Fibroblast of peridontal ligament (primary cell): Measurements from ENCODE around the gene RTL3.
"Not testable (repeated sequence)": the region's sequence is repeated elsewhere in the genome, so short reads cannot be mapped to it uniquely, and the experiment has no call there.

Experiments
- DNase-seq: peaks from one replicate; pipeline ENCODE4 v3.0.0-alpha.2; 2010; ENCODE audit errors: extremely low read depth

Gene RTL3, protein sequence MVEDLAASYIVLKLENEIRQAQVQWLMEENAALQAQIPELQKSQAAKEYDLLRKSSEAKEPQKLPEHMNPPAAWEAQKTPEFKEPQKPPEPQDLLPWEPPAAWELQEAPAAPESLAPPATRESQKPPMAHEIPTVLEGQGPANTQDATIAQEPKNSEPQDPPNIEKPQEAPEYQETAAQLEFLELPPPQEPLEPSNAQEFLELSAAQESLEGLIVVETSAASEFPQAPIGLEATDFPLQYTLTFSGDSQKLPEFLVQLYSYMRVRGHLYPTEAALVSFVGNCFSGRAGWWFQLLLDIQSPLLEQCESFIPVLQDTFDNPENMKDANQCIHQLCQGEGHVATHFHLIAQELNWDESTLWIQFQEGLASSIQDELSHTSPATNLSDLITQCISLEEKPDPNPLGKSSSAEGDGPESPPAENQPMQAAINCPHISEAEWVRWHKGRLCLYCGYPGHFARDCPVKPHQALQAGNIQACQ

DNA sequence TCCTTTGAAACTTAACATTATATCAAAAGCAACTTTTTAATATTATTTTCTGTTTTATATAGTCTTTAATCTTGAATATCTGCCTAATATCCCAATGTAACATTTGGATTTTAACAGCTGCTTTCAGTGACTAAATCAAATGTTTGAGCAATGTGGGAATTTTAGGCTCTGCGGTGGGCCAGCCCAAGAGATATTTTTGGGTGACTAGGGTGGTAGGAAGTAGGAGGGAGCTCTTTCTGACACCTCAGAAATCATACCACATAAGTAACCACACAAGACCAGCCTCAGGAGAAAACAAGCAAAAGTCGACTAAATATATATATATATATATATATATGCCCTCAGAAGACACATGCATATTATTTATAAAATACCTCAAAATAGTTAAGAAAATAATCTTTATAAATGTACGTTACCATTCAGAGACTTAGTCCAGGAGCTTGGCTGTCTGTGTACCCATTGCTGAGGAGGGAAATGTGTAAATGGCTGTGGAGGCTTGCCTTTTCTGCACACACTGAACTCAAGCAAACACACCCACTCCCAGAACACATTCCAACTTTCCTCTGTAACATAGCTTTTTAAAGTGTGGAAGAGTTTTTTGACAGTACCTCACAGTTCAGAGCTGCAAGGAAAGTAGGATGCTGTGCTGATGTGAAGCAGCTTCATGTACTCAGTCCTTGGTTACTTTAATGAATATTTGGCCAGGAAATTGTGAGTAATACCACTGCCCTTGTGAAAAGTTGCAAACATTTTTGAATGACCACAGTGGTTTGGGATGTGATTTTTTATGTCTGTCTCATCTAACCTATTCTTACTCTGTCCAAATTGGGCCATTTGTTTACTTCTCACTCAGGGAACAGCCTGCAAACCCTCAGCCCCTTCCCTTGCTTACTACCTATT is at the start of gene RTL3:
RTL3 (minus strand) TSS at position 484 of the 900 bp plus-strand sequence. CDS start 908 bp downstream, outside the sequence.
- peak; percentile 78 for DNase-seq

DNA sequence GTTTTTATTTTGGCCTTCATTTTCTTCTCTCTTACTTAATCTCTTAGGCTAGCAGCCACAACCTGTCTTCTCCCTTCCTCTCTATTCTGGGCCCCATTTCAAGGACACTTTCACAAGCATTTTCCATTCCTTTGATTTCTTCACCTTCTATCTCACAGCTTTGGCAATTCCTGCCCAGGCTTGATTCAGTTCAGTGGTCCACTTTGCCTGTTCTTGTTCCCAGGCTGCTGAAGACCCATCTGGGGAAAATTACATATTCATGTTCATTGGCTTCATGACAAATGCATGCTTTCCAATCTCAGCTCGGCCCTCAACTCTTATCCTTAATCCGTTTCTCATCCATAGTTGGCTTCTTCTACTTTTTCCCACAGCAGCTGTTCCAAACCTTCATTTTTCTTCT is 49.7 kb upstream of the RTL3 start:
- DNase-seq: no peak

DNA sequence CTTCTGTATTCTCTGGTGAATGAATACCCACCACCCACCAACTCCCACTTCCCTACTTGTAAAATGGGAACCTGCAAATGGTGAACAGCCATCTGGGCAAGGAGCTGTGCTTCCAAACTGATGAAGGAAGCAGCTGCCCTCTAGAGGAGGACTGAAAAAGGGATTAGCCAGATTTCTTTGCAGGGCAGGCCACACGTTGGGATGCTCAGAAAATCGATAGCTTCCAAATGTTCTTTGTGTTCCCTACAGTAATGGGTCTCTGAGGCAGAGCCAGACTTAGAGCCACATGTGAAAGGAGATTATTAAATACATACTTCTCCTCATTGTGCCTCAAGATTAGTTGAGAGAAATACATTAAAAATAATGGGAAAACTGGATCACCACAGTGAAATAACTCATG is 49.1 kb upstream of the RTL3 start:
- DNase-seq: peak; percentile 44

DNA sequence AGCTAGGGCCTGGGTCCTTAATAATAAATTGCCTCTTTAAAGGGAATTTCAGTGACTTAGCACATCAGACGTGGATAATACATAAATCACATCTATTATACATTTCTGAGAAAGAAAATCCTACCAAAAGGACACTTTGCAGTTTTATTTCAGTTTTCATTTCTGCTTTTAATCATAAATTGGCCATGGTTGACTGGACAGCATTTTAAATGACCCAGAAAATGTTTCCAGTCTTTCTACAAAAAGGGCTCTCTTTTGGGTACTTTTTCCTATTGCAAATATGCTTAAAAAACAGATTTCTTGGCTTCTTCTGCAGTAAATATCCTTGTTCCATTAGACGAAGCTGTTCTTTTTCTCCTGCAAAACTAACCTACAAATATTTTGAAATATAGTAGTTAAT is 46.9 kb upstream of the RTL3 start:
- DNase-seq: no peak

DNA sequence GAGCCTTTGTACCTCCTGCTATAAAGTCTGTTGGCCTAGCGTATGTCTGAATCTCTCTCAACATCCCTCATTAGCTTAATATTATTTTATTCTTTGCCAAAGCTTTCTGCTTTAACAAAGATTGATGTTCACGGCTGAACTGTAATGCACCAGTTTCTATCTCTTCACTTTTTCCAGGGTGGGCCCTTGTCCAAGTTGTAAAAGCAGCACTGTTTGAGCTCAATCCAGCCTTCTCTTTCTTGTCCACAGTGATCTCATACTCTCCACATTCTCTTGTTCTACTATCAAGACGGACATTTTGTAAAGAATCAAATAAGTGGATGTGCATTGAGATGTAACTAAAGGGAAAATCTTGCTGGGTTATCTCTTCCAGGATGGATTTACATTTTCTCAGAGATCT is 34.4 kb upstream of the RTL3 start:
- DNase-seq: no peak

DNA sequence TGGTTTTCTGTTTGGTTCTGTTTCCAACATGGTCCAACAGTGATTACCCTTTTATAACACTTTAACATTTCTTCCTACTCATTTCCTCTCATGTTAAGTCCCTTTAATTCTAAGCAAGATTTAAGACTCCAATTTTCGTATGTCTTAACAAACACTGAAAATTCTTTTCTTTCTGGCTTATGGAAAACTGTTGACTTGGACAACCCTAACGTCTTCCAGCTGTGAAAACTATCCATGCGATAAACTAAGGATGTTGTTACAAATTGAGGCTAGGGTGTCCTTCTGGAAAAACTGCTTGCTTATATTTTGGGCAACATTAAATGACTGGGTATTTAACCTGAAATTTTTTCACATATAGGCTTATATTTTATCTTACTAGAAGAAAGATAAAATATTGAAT is 33.9 kb upstream of the RTL3 start:
- DNase-seq: no peak

DNA sequence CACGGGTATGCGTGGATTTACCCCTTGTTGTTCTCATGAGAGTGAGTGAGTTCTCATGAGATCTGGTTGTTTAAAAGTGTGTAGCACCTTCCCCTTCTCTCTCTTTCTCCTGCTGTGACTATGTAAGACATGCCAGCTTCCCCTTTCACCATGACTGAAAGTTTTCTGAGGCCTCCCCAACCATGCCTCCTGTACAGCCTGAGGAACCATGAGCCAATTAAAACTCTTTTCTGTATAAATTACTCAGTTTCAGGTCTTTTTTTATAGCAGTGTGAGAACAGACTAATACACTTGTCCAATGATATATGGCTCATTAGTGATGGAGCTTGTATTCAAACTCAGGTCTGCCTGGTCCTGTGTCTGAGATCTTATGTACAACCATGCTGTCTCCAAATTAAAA is 28.5 kb upstream of the RTL3 start:
- no peak for DNase-seq

DNA sequence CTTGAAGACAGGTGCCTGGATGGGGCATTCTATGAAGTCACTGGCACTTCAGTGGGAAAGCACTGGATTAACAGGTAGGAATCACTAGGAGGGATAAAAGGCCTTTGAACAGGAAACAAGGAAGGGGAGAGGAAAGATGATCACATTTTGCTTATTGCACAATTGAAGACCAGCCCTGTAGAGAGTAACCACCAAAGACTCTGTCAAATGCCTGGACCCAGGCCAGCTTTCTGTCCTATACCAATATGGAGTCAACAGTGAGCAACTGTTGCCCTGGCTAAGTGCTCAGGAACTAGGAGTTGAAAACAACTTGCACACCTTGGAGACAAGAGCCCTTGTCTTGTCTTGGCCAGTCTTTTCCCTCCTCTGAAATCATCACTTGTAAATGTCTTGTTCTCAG is 14.1 kb upstream of the RTL3 start:
- no peak for DNase-seq

DNA sequence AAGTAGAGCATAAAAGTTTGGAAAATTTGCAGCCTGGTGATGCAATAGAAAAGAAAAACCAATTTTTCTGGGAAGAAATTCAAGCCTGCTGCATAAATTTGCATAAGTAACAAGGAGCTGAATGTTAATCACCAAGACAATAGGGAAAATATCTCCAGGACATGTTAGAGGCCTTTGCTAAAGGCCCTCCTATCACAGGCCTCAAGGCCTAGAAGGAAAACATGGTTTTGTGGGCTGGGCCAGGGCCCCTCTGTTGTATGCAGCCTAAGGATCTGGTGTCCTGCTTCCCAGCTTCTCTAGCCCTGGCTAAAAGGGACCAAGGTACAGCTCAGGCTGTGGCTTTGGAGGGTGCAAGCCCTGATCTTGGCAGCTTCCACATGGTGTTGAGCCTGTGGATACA is 6.2 kb upstream of the RTL3 start:
- DNase-seq: no peak

DNA sequence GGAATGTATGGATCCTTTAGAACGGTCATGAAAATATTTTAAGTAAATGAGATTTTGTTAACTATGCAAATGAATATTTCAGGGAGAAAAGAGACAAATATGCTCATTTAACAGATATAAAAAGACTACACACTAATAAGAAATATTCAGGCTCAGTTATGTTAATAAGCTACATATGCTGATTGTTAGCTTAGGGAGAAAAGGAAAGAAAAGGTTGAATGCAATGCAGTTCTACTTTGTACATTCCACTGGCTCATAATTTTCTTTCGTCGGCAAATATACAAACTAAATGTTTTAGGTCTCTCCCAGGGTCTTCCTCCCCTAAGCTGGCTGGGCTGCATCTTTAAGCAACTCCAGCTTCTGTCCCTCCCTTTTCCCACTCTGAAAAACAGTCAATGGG is 2.7 kb upstream of the RTL3 start:
- DNase-seq: no peak

DNA sequence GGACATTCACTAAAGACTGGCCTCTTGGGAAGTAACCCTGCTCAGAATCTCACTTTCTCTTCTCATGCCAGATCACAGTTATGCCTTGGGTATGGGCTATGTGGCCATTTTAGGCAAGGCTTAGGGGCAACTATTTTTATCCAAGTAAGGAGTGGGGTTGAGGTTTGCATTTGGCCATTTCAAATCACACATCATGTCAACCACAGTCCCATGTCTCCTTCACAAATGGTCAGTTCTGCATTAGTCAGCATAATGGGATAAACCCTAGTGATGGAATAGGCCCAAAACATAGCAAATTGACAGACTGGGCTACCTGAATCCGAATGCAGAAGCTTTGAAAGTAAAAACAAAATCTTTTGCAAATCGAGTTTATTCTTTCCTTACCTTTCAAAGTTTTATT is 827 bp upstream of the RTL3 start:
- DNase-seq: no peak

DNA sequence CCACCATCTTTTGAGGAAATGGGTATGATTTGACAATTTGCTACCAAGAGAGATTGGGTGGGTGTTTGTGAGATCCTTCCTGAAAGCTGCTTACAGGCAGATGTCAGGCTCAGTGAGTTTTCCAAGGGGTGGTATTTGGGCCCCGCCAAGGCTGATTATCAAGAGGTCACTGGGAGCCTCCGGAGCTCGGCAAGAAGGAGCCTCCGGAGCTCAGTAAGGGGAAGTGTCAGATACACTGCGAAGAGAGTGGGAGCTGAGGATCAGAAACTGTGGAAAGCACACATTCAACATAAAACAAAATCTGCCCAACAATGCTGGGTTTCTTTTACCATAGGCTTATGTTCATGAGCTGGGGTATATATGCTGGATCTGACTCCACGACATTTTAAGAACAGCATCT is 714 bp downstream of the RTL3 start:
- no peak for DNase-seq

DNA sequence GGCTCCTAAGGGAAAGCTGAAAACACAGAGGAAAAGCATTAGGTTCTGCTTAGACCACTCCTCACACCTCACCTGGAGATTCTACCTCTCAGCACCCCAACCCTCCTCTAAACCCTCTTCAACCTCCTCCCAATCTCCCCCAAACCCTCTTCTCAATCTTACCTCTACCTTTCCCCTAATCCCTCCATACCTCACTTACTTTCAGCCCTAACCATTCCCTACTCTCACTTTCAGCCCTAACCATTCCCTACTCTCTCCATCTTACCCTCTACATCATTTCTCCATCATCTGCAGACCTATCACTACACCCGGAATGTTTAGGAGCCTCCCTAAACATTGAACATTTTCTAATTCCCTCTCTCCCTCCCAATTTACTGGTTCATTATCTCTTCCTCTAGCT is 3.5 kb downstream of the RTL3 start:
- no peak for DNase-seq

DNA sequence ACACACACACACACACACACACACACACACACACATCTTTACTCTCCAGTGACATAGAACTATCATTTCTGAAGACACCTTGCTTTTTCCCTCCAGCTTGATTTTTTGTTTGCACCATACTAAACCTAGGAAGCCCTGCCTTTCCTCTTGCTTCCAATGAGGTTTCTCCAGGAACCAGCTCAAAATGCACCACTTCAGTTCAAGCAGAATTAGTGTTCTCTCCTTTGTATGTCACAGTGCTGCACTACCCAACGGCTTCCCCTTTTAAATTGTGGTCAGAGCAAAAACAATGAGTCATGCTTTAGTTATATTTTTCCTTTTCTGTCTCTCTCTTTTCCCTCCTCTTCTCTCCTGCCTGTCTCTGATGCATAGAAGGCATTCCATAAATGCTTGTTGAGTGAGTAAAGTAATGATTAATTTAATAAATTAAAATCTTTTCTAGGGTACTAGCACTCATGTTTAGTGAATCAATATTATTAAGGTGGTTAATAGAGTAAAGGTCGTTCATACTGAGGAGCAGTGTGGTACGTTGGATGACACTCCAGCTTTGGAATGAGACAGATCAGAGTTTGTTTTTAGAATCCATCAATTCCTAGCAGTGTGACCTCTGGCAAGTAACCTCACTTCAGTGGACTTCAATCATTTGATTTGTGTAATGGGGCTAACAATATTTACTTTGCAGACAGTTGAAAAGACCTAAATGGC is 5.9 kb downstream of the RTL3 start:
- peak; percentile 70 for DNase-seq

DNA sequence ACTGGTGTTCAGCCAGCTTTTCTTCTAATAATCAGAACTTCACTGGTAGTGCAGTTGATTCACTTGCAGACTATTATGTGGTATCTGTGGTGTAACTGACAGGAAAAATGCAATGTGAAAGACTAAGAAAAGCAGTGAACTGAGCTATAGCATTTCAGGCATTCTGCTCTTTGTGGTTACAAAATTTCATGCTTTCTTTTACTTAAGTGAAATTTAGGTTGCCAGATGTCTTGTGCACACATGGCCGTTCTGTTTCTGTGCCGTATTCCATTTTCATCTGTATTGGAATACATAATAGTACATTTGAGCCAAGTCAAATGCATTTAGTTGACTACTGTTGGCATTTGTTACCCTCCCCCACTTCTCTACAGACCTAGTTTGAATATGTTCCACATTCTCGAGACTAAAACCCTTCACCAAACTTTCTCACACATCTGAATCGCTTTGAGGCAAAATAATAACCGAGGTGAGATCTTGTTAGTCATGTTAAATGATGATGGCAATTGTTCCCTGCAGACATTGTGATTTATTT is 8.2 kb downstream of the RTL3 start:
- peak; percentile 81 for DNase-seq

DNA sequence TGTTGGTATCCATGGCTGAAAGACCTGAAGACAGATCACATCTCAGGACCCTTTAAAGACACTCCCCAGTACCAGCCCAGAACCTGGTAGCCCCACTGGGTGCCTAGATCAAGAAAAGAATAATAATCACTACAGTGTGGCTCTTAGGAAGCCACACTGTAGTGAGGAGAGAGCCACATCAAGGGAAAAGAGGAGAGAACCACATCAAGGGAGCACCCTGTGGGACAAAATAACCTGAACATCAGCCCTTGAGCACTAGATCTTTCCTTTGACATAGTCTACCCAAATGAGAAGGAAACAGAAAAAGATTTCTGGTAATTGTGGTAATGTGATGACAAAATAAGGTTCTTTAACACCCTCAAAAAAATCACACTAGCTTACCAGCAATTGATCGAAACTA is 15.3 kb downstream of the RTL3 start:
- no peak for DNase-seq

DNA sequence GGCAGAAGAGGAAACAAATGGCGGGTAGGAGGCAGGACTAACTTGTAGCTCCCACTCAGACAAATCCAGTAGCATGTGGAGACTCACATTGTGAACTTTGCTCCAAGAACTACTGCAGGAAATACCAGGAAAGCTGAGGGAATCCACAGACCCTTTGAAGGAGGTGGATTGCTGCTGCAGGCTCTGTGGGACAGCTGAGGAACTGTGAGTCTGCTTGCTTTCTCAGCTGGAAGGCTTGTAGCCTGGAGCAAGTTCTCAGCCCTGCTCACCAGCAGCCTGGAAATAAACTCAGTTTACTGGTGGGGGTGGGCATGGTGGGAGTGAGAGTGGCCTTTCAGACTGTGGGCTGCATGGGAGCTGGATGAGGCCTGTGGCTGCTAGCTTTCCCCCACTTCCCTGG is 16.0 kb downstream of the RTL3 start:
- no peak for DNase-seq

DNA sequence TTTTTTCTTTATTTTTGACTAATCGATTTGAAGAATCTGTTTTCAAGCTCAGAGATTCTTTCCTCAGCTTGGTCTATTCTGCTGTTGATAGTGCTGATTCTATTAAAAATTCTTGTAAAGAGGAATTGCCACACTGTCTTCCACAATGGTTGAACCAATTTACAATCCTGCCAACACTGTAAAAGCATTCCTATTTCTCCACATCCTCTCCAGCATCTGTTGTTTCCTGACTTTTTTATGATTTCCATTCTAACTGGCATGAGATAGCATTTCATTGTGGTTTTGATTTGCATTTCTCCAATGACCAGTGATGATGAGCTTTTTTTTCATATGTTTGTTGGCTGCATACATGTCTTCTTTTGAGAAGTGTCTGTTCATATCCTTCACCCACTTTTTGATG is 23.0 kb downstream of the RTL3 start:
- not testable (repeated sequence) for DNase-seq

DNA sequence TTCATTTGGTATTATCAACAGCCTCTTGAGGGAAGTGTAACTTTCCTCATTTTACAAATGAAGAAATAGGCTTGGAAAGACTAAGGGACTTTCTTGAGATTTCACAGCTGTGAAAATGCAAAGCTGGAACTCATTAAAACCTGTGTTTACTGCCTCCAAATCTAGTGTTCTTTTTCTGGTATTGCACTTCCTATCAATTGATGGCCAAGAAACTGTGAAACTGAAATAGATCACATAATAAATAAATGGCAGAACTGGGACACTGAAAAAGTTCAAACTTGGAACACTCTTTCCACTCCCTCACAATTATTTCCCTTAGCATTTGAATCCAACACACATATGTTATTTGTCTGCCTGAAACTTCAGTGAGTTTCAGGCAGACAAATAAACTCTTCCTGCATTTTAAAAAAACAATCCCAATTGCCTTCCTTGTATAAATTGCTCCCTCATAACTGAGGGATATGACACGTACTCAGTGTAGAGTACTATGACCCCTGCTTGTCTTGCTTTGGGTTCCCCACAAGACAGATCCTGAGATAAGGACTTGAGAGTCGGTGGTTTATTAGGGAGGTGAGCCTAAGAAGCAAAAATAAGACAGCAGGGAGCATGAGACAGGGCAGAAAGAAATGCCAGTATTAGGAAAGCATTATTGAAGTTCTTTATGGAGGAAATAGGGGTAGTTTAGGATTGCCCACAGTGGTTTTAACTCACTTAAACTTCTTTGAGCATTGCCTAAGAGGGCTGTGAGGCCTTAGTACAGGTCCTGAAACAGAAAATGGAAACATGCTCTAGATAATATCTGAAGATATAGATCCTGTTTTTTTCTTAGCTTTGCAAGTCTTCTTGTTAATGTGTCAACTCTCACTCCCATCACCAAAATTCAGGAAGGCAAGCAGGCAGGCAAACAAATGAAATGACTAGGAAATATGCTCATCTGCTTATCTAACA is 33.9 kb downstream of the RTL3 start:
- DNase-seq: no peak

DNA sequence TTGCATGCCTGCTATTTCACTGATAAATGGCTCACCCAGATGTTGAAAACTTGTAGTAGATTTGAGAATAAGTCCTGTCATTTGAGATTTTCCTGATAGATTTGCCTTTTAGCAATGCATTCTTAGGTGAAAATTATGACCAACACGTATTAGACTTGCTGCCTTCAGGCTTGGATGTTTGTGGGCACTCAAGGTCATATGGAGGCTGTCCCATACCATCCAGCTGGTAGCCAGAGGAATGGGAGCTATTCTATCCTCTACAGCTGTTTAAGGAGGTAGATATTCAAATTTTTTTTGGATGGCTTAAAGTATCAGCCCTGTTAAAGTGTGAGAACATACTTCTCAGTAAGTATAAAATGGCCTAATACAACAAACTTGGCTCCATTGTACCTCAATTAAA is 34.7 kb downstream of the RTL3 start:
- DNase-seq: no peak

DNA sequence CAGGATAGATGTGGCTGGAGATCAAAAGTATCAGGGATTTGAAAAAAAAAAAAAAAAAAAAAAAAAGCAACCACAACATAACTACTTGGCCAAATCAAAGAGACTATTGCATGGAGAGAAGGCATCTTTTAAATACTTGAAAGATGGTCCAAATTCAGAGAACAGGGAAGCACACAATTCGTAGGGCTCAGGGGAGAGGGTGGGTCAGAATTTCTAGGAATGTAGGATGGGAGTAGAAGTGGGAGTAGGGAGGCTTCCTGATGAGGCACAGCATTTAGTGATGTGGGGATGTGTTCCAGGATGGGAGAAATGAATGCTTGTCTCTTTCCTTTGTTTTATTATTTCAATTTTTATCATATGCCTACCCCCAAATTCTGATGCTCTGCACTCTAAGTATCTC is 36.3 kb downstream of the RTL3 start:
- DNase-seq: no peak
